Skin epidermis (tissue), 12 donors: ENCODE measurements around the gene CREB3L4.
A peak's percentile ranks its signal among the peaks of the same experiment; 100 is the strongest.

ENCODE experiments used
- H3K27ac ChIP-seq, 21 experiments: fragments of 200-600 bp; sonication (generic) in 11 of 21; one replicate each; pipeline ENCODE4 v1.5.0; 2020; ENCODE audit warnings: mild to moderate bottlenecking in 3 of 21, inconsistent platforms in 2 of 21, moderate library complexity in 2 of 21
- H3K4me3 ChIP-seq, 7 experiments: fragments of 200-600 bp; sonication (generic) in 2 of 7; one replicate each; pipeline ENCODE4 v1.5.0; 2020; ENCODE audit warnings: inconsistent platforms in 2 of 7, mild to moderate bottlenecking in 2 of 7, moderate library complexity in 1 of 7

The CREB3L4 gene

DNA sequence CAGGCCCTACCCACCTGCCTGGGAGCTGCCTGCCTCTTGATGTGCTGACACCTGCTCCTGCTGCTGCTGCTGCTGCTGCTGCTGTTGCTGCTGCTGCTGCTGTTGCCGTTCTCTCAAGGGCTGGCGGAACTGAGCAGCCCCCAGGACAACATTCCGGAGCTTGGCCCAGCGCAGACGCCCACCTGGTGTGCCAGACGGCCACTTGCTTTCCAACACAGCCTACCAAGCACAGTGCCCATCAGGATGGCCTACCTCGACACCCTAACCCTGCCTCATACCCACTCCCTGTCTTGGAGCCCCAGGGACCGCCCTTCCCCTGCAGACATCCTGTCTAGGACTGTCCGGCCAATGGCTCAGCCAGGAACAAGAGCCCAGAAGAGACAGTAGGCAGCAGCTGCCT lies 33.0 kb upstream of the CREB3L4 start:
- Histone ChIP-seq H3K4me3 (no peak overlapping the region), H3K27ac (no peak overlapping the region)

DNA sequence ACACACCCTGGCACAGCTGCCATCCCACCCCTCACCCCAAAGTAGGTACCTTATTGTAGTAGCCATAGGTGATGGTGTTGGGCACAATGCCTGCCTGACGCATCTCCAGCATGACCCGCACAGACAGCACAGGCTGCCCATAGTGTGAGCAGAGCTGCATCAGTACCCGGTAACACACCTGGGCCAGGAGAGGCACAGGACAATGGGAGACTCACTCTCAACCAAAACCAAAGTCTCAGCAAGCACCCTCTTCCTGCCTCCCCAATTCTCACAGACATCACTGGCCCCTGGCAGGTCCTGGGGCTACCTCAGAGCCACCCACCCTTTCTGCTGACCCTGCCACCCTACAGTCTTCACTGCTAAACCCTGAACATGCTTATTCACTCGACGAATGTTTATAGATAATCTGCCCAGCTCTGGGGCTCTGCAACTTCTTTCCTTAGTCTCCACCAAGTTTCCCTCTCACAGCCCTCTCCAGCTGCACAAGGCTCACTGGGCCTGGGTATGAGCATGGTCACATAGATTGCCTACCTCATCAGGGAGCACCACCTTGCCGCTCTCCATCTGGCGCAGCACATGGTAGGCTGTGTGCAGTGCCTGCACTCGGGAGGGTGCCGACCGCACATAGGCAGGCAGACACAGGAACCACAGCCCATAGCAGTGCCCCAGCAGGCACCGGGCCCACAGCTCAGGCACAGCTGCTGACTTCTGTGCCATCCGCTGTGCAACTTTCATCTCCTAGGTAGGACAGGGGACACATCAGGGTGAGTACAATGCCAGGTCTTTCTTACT lies 31.5 kb upstream of the CREB3L4 start:
- Histone ChIP-seq H3K4me3 (no peak overlapping the region), H3K27ac (no peak overlapping the region)

GRCh38 chr1:153937331-153937730 lies 30.4 kb upstream of the CREB3L4 start:
- Histone ChIP-seq H3K4me3 (no peak overlapping the region), H3K27ac (no peak overlapping the region)

DNA sequence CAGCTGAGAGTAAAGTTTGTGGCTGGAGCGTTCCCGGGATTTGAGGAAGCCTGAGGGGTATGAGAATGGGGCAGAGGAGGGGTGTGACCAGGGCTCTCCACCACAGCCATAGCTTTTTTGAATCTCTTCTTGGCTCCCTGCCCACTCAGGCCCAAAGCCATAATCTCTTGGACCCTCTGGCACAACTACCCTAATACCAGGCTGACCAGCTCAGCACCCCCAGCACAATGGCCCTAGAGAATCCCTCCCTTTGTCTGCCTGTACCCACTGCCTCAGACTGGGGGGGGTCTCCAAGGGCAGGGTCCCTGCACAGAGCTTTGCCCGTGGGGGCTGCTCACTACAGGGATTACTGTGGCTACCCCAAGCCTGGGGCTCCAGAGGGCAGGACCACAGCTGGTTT lies 28.7 kb upstream of the CREB3L4 start:
- Histone ChIP-seq H3K27ac (no peak overlapping the region), H3K4me3 (no peak overlapping the region)

- no peak overlapping the region for H3K4me3 ChIP-seq
- no peak overlapping the region for H3K27ac ChIP-seq
Measured at GRCh38 chr1:153939476-153939875, 28.2 kb upstream of the CREB3L4 start.

- H3K27ac ChIP-seq: no peak overlapping the region
Measured at GRCh38 chr1:153940756-153941155, 26.9 kb upstream of the CREB3L4 start.

GRCh38 chr1:153941826-153942725 lies 25.6 kb upstream of the CREB3L4 start:
- H3K4me3 ChIP-seq: no peak overlapping the region
- H3K27ac ChIP-seq: peak overlapping the region in 1 of 21 experiments; percentile 43

More at GRCh38 chr1:153940756-153941155, 26.9 kb upstream of the CREB3L4 start:
- H3K4me3 ChIP-seq: no peak overlapping the region

- Histone ChIP-seq H3K27ac (no peak overlapping the region), H3K4me3 (no peak overlapping the region)
Measured at GRCh38 chr1:153942766-153943549, 24.7 kb upstream of the CREB3L4 start.

DNA sequence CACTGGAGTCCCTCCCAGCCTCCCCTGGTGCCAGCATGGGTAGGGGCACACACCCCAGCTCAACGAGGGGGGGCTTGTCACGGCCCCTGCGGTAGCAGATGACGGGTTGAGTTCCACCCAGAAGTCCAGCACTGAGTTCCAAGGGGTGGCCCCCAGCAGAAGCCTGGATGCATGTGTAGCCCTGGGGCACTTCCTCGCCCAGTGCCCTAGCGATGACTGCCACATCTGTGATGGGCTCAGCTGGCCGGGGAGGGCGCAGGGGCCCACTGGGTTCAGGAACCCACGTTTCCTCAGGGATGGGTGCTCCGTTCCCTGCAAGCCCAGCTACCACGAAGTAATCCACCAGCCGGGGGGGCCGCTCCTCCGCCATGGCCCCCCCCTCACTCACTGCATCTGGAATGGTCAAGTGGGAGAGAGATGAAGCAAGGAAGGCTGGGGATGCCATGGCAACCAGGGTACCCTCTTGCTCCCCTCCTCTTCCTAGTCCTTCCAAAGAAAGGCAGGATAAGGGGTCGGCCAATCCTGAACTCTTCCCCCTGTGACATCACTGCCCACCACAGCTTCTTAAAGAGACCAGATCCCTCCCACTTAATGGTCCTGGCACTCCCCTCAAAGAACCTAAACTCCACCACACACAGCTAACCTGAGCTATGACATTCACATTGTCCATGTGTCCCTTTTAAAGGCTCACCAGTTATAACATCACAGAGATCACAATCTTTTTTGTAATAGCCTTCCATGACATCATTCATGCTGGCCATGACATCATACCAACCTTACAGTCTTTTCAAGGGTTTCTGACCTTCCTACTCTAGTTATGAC lies 23.5 kb upstream of the CREB3L4 start:
- Histone ChIP-seq H3K4me3 (peak overlapping the region in 5 of 7 experiments; percentile 62 to 94 (median 91)), H3K27ac (peak overlapping the region in 20 of 21 experiments; percentile 88 to 99 (median 97))

- H3K27ac ChIP-seq: peak overlapping the region in 20 of 21 experiments; percentile 88 to 99 (median 97)
- H3K4me3 ChIP-seq: peak overlapping the region; percentile 62 to 99 (median 91)
Measured at GRCh38 chr1:153944827-153945117, 22.9 kb upstream of the CREB3L4 start.

DNA sequence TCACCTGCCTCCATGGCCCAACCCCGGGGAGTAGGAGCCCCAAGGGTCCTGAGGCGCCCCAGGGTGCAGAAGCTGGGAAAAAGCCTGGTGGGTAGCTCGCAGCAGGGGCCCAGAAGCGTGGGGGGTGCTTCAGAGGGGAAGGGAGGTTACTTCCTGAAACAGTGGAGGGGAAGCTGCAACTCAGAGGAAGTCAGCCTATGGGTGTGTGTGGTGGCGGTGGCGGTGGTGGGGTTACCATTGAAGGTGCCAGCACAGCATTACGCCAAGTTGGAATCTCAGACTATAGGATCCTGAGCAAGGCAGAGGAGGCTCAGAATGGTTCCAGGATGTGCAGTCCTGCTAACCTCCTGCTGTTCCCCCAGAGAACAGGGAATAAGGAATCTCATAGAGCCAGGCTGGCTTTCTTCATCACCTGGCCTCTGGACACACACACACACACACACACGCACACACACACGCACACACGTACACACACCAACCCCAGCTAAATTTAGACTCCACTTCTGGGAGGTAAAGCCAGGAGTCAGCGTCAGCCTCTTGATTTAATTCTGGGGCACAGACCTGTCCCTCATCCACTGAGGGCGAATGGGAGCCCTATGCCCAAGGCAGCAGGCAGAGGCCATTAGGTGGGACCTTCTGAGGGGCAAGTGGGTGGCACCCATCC lies 22.4 kb upstream of the CREB3L4 start:
- H3K27ac ChIP-seq: peak overlapping the region; percentile 88 to 99 (median 97)
- peak overlapping the region; percentile 62 to 99 (median 91) for H3K4me3 ChIP-seq

DNA sequence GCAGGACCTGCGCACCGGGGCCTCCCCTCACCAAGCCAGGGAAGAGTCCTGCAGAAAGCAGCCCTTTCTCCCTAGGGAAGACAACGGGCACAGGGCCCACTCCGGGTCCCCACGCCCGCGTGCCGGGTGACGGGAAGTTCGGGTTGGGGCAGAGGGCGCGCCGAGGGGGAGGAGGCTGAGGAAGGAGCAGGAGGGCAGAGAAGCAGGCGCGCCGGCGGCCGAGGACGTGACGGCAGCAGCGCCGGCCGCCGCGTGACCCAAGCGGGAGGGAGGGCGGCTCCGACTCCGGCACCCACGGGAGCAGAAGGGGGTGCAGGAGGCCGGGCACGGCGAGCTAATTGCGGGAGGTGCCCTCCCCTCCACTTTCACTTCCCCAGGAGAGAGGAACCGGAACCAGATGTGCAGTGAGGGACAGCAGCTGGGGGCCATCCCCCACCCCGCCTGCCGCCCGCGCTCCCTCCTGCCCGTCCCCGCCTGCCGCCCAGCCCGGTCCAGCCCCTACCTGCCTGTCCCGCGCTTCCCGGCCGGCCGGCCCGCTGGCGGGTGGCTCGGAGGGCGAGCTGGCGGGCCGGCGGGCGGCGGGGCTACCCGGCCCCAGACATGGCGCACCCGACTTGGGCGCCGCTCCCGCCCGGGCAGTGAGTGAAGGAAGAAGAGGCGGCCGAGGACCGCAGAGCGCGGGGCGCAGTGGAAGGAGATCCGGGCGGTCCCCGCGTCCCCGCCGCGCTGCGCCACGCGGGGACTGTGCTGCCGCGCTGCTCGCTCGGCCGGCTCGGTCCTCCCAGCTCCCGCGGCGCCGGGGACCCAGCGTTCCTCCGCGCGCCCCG lies 21.7 kb upstream of the CREB3L4 start:
- Histone ChIP-seq H3K27ac (peak overlapping the region; percentile 88 to 99 (median 97)), H3K4me3 (peak overlapping the region; percentile 62 to 99 (median 91))

- Histone ChIP-seq H3K4me3 (peak within 1 kb of the TSS; percentile 62 to 99 (median 91)), H3K27ac (peak within 1 kb of the TSS; percentile 88 to 99 (median 97))
Measured at GRCh38 chr1:153946622-153947241, 21.0 kb upstream of the CREB3L4 start, which contains the start of gene DENND4B. Gene DENND4B, minus strand, starts transcription at chr1:153946718. Its CDS starts 2,344 bp downstream, at chr1:153944374.

GRCh38 chr1:153951183-153951582 lies 16.5 kb upstream of the CREB3L4 start:
- H3K4me3 ChIP-seq: no peak overlapping the region
- no peak overlapping the region for H3K27ac ChIP-seq

DNA sequence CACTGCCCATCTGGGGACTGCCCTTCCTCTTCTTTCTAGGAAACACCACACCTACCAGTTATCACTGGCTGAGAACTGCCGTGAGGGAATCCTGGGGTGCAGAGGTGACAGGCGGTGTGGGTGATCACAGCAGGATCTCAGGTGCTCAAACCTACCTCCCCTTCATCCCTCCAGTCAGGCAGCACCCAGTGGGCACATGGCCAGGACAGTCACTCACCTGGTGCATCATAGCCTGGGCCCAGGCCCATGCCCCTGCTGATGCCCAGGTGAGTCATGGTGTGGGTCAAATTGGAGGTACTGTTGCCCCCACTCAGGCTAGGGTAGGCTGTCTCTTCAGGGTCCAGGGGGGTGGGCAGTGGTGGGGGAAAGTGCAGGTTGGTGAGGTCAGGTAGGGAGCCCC lies 15.9 kb upstream of the CREB3L4 start:
- no peak overlapping the region for H3K4me3 ChIP-seq
- no peak overlapping the region for H3K27ac ChIP-seq

DNA sequence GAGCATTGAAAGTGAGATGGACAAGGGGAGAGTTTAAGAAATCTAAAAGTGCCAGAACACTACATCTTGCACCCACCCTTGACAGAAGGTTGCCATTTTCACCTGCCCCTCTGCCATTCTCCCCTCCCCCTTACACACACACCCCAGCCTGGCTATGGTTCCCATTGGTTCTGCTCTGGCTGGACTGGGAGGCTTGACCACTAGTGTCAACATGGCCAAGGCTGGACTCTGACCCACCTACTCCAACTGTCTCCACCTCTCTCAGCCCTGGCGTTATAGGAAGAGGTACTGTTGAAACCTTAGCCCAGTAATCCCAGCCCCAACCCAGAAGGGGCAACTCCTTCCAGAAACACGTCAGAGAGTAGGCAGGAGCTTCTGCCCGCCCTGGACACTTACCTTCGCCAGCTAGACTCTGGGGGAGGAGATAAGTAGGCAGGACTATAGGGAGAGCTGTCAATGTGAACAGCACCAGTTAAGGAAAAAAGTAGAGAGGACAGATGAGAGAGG lies 13.8 kb upstream of the CREB3L4 start:
- Histone ChIP-seq H3K4me3 (no peak overlapping the region), H3K27ac (no peak overlapping the region)

GRCh38 chr1:153954826-153955225 lies 12.9 kb upstream of the CREB3L4 start:
- no peak overlapping the region for H3K27ac ChIP-seq

More at GRCh38 chr1:153954826-153955225, 12.9 kb upstream of the CREB3L4 start:
- H3K4me3 ChIP-seq: no peak overlapping the region
